HepG2 (cell line): ENCODE measurements around the gene SEMA3B. TPM values are rescaled to one million over a fixed set of nuclear protein-coding genes. Genes with fewer than 3 reads are reported as not detected.

Source experiments
- AGO2 ChIP-seq: fragments of 200-400 bp; formaldehyde crosslinking; optimal IDR thresholded peaks from 2 replicates; pipeline ENCODE3; 2017; ENCODE audit warnings: mild to moderate bottlenecking, low read depth, low read length, moderate library complexity
- ARNT2 ChIP-seq: sonication (generic); formaldehyde crosslinking; IDR thresholded peaks from 2 replicates; pipeline ENCODE4 v1.8.0; 2022; ENCODE audit warnings: mild to moderate bottlenecking, low read depth, missing genetic modification reagents, moderate library complexity
- CHCHD3 ChIP-seq: sonication (generic); formaldehyde crosslinking; IDR thresholded peaks from 2 replicates; pipeline ENCODE4 v1.8.0; 2022; ENCODE audit warnings: mild to moderate bottlenecking, missing genetic modification reagents, moderate library complexity
- EHMT2 ChIP-seq: fragments of 200-600 bp; sonication (generic); IDR thresholded peaks from 2 replicates; pipeline ENCODE4 v1.7.0; 2017; ENCODE audit warnings: antibody characterized with exemption, low read depth, low read length, borderline replicate concordance
- ELF1 ChIP-seq: sonication (generic); formaldehyde crosslinking; IDR thresholded peaks from 2 replicates; pipeline ENCODE4 v1.4.0; 2020; ENCODE audit warnings: missing genetic modification reagents
- FOXP4 ChIP-seq: sonication (generic); formaldehyde crosslinking; IDR thresholded peaks from 2 replicates; pipeline ENCODE4 v1.4.0; 2020; ENCODE audit warnings: missing genetic modification reagents
- HDAC1 ChIP-seq: sonication (generic); formaldehyde crosslinking; IDR thresholded peaks from 2 replicates; pipeline ENCODE4 v1.5.1; 2020; ENCODE audit warnings: mild to moderate bottlenecking, missing genetic modification reagents
- HNRNPL ChIP-seq: fragments of 200-400 bp; formaldehyde crosslinking; IDR thresholded peaks from 2 replicates; pipeline ENCODE4 v1.6.1; 2017; ENCODE audit warnings: mild to moderate bottlenecking, low read depth, low read length
- NRL ChIP-seq: sonication (generic); formaldehyde crosslinking; IDR thresholded peaks from 2 replicates; pipeline ENCODE4 v1.5.0; 2020; ENCODE audit warnings: missing genetic modification reagents, mild to moderate bottlenecking, moderate library complexity, borderline replicate concordance
- PHF21A ChIP-seq: sonication (generic); formaldehyde crosslinking; IDR thresholded peaks from 2 replicates; pipeline ENCODE4 v1.5.0; 2020; ENCODE audit warnings: mild to moderate bottlenecking, missing genetic modification reagents
- POLR2G ChIP-seq: fragments of 200-400 bp; formaldehyde crosslinking; IDR thresholded peaks from 2 replicates; pipeline ENCODE4 v1.6.1; 2018; ENCODE audit warnings: mild to moderate bottlenecking, low read depth, low read length, moderate library complexity
- RBFOX2 ChIP-seq: fragments of 200-400 bp; formaldehyde crosslinking; IDR thresholded peaks from 2 replicates; pipeline ENCODE4 v1.6.1; 2017; ENCODE audit warnings: low read depth, mild to moderate bottlenecking, low read length
- SPEN ChIP-seq: sonication (generic); formaldehyde crosslinking; IDR thresholded peaks from 2 replicates; pipeline ENCODE4 v1.5.1; 2020; ENCODE audit warnings: low read depth, mild to moderate bottlenecking, missing genetic modification reagents
- TRAFD1 ChIP-seq: sonication (generic); formaldehyde crosslinking; IDR thresholded peaks from 2 replicates; pipeline ENCODE4 v1.5.1; 2020; ENCODE audit warnings: missing genetic modification reagents, mild to moderate bottlenecking, borderline replicate concordance
- ZBTB21 ChIP-seq: sonication (generic); formaldehyde crosslinking; IDR thresholded peaks from 2 replicates; pipeline ENCODE4 v1.4.0; 2020; ENCODE audit warnings: missing genetic modification reagents
- ZNF121 ChIP-seq: sonication (generic); formaldehyde crosslinking; IDR thresholded peaks from 2 replicates; pipeline ENCODE4 v1.5.0; 2020; ENCODE audit warnings: mild to moderate bottlenecking, missing genetic modification reagents
- ZNF274 ChIP-seq: sonication (generic); formaldehyde crosslinking; IDR thresholded peaks from 2 replicates; pipeline ENCODE4 v1.5.1; 2020; ENCODE audit warnings: mild to moderate bottlenecking, missing genetic modification reagents
- ZNF3 ChIP-seq: IDR thresholded peaks from 2 replicates; pipeline ENCODE4 v1.7.0; 2017; ENCODE audit warnings: inconsistent platforms
- ZNF577 ChIP-seq: sonication (generic); formaldehyde crosslinking; IDR thresholded peaks from 2 replicates; pipeline ENCODE4 v1.4.0; 2020; ENCODE audit warnings: mild to moderate bottlenecking, low read depth, missing genetic modification reagents, borderline replicate concordance
- ZSCAN21 ChIP-seq: sonication (generic); formaldehyde crosslinking; IDR thresholded peaks from 2 replicates; pipeline ENCODE4 v1.8.0; 2022; ENCODE audit warnings: mild to moderate bottlenecking, missing genetic modification reagents, moderate library complexity, borderline replicate concordance
- polyA plus RNA-seq, 8 experiments: library from polyadenylated mRNA; depleted of rRNA in 3 of 8; stranded (reverse) in 7 of 8; unstranded in 1 of 8; fragments of >200 nt; fragmentation: Illumina TruSeq in 4 of 8; extraction: Trizol in 4 of 8; gene quantifications; 2 replicates each; pipeline versions ENCODE4 v1.2.1 to v1.2.3, GENCODE V29; 2011 to 2016; ENCODE audit warnings: low read depth in 4 of 8, missing spikeins in 1 of 8, mixed read lengths in 1 of 8; ENCODE audit not compliant: insufficient read depth in 1 of 8
- total RNA-seq, 5 experiments: library from RNA; depleted of rRNA; stranded (reverse); fragments of >200 nt; fragmentation: Illumina TruSeq; extraction: Trizol; gene quantifications; 2 replicates each; pipeline ENCODE4 v1.2.3, GENCODE V29; 2016; ENCODE audit warnings: low read depth in 1 of 5
- TF ChIP-seq, protein P1 (sequence below): sonication (generic); formaldehyde crosslinking; IDR thresholded peaks from 2 replicates; pipeline ENCODE4 v1.8.1; 2023; ENCODE audit warnings: mild to moderate bottlenecking, missing genetic modification reagents
- TF ChIP-seq, protein P2 (sequence below): sonication (generic); formaldehyde crosslinking; IDR thresholded peaks from 2 replicates; pipeline ENCODE4 v1.5.0; 2020; ENCODE audit warnings: mild to moderate bottlenecking, missing genetic modification reagents

Gene SEMA3B
- total and polyA plus RNA-seq, 2 of the 13 experiments (the other 11 are each of a cell fraction or from before 2014, with no cell fraction given) = 93.2 to 158 TPM

DNA sequence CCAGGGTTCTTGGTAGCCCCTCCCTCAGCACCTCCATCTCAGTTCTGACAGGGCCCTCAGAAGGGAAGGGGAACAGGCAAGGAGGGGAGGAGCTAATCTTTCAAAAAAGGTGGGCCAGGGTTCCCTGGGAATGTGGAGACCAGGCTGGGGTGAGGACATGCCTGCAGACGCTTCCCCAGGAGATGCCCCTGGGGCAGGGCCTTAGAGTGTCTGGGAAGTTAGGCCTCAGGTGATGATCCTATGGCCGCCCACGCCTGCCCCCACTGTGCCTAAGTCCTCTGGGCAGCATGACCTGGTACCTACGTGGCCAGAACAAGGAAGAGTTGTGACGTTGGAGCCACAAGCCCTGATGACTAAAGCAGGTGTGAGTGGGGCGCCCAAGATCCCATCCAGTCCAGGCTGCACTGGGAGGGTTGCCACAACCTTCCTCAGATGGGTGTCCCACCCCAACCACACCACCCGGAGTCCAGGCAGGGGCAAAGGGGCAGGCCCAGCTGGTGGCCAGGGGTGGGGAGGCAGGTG is 3.9 kb upstream of the SEMA3B start (continued):
- TF ChIP-seq AGO2 = peak; percentile 70
- TF ChIP-seq ARNT2 = no peak
- TF ChIP-seq SPEN (CRISPR knock-in tag) = peak; percentile 33; the same call in 1 of the 2 replicates
- TF ChIP-seq ZSCAN21 = 0 out of 2 replicates have a peak, but pooled peaks have one; percentile 20
- no peak for TF ChIP-seq ZNF577 (CRISPR knock-in tag)
- TF ChIP-seq POLR2G = peak; percentile 37; the same call in 1 of the 2 replicates
- peak; percentile 74; the same call in 1 of the 2 replicates for TF ChIP-seq NRL (CRISPR knock-in tag)
- 0 out of 2 replicates have a peak, but pooled peaks have one; percentile 42 for TF ChIP-seq RBFOX2
- TF ChIP-seq HDAC1 = peak; percentile 11; the same call in 1 of the 2 replicates
- no peak for TF ChIP-seq ZNF121
- TF ChIP-seq, protein P1, sequence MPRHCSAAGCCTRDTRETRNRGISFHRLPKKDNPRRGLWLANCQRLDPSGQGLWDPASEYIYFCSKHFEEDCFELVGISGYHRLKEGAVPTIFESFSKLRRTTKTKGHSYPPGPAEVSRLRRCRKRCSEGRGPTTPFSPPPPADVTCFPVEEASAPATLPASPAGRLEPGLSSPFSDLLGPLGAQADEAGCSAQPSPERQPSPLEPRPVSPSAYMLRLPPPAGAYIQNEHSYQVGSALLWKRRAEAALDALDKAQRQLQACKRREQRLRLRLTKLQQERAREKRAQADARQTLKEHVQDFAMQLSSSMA = no peak
- peak; percentile 56; the same call in 1 of the 2 replicates for TF ChIP-seq HNRNPL
- TF ChIP-seq ZNF274 (CRISPR knock-in tag) = peak; percentile 18; the same call in 1 of the 2 replicates
- TF ChIP-seq ZBTB21 = peak; percentile 70
- TF ChIP-seq FOXP4 = peak; percentile 6; the same call in 1 of the 2 replicates
- no peak for TF ChIP-seq ZNF3 (CRISPR knock-in tag)
- 0 out of 2 replicates have a peak, but pooled peaks have one; percentile 3 for TF ChIP-seq ELF1
- TF ChIP-seq PHF21A = peak; percentile 17
- TF ChIP-seq CHCHD3 (CRISPR knock-in tag) = no peak
- TF ChIP-seq, protein P2, sequence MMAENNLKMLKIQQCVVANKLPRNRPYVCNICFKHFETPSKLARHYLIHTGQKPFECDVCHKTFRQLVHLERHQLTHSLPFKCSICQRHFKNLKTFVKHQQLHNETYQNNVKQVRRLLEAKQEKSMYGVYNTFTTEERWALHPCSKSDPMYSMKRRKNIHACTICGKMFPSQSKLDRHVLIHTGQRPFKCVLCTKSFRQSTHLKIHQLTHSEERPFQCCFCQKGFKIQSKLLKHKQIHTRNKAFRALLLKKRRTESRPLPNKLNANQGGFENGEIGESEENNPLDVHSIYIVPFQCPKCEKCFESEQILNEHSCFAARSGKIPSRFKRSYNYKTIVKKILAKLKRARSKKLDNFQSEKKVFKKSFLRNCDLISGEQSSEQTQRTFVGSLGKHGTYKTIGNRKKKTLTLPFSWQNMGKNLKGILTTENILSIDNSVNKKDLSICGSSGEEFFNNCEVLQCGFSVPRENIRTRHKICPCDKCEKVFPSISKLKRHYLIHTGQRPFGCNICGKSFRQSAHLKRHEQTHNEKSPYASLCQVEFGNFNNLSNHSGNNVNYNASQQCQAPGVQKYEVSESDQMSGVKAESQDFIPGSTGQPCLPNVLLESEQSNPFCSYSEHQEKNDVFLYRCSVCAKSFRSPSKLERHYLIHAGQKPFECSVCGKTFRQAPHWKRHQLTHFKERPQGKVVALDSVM (CRISPR knock-in tag) = no peak
- no peak for TF ChIP-seq TRAFD1 (CRISPR knock-in tag)
- TF ChIP-seq EHMT2 = no peak
